K562 (cell line): ENCODE measurements around the gene SLC4A5. TPM values are rescaled to one million over a fixed set of nuclear protein-coding genes. Genes with fewer than 3 reads are reported as not detected.

Experiments used
- BMI1 ChIP-seq: fragments of 150-350 bp; IDR thresholded peaks from 2 replicates; pipeline ENCODE4 v1.6.1; 2014; ENCODE audit warnings: low read length
- CAMTA2 ChIP-seq: fragments of 250-450 bp; sonication (Bioruptor Pico); conservative IDR thresholded peaks from 2 replicates; pipeline ENCODE4 v1.5.1; 2022
- CBFA2T3 ChIP-seq: fragments of 450-650 bp; IDR thresholded peaks from 2 replicates; pipeline ENCODE4 v1.6.1; 2017
- EHMT2 ChIP-seq: fragments of 450-650 bp; IDR thresholded peaks from 2 replicates; pipeline ENCODE4 v1.6.1; 2018; ENCODE audit warnings: antibody characterized with exemption
- ETV5 ChIP-seq: sonication (generic); formaldehyde crosslinking; IDR thresholded peaks from 2 replicates; pipeline ENCODE4 v1.4.0; 2020; ENCODE audit warnings: low read depth, mild to moderate bottlenecking, missing genetic modification reagents
- ETV6 ChIP-seq, 3 experiments: fragments of 150-350 bp in 1 of 3; sonication (generic) in 1 of 3; formaldehyde crosslinking in 1 of 3; IDR thresholded peaks; 2 replicates each; pipeline versions ENCODE4 v1.6.1 to v1.8.0; 2014 to 2022; ENCODE audit warnings: borderline replicate concordance in 2 of 3, low read depth in 2 of 3, antibody characterized with exemption in 1 of 3, low read length in 1 of 3, mild to moderate bottlenecking in 1 of 3, missing genetic modification reagents in 1 of 3
- GATAD2B ChIP-seq: fragments of 450-650 bp; IDR thresholded peaks from 2 replicates; pipeline ENCODE4 v1.6.1; 2017; ENCODE audit warnings: mild to moderate bottlenecking, borderline replicate concordance
- HDAC1 ChIP-seq, 2 experiments: fragments of 450-650 bp; IDR thresholded peaks; 2 replicates each; pipeline ENCODE4 v1.6.1; 2016 to 2017; ENCODE audit warnings: inconsistent platforms in 1 of 2, mild to moderate bottlenecking in 1 of 2, moderate library complexity in 1 of 2
- JUND ChIP-seq, 2 experiments: IDR thresholded peaks; 2 replicates in 1 of 2; 3 replicates in 1 of 2; pipeline ENCODE4 v1.6.1; 2011; ENCODE audit warnings: borderline replicate concordance in 2 of 2, low read depth in 2 of 2, low read length in 2 of 2, improper control_type of control experiment in 1 of 2, missing biosample characterization in 1 of 2, missing genetic modification characterization in 1 of 2, missing genetic modification reagents in 1 of 2
- MEF2A ChIP-seq: IDR thresholded peaks from 2 replicates; pipeline ENCODE4 v1.6.1; 2011; ENCODE audit warnings: low read depth, mild to moderate bottlenecking, low read length, moderate library complexity; ENCODE audit not compliant: control insufficient read depth
- NBN ChIP-seq: fragments of 450-650 bp; IDR thresholded peaks from 2 replicates; pipeline ENCODE4 v1.6.1; 2016; ENCODE audit warnings: low read depth, mild to moderate bottlenecking
- NFRKB ChIP-seq: fragments of 450-650 bp; IDR thresholded peaks from 2 replicates; pipeline ENCODE4 v1.6.1; 2016; ENCODE audit warnings: low read depth
- NONO ChIP-seq, 2 experiments: fragments of 200-400 bp in 1 of 2; fragments of 450-650 bp in 1 of 2; formaldehyde crosslinking in 1 of 2; IDR thresholded peaks; 2 replicates each; pipeline ENCODE4 v1.6.1; 2017; ENCODE audit warnings: low read depth in 2 of 2, mild to moderate bottlenecking in 2 of 2, moderate library complexity in 2 of 2, low read length in 1 of 2
- POLR2G ChIP-seq: fragments of 200-400 bp; formaldehyde crosslinking; IDR thresholded peaks from 2 replicates; pipeline ENCODE4 v1.6.1; 2017; ENCODE audit warnings: low read depth, mild to moderate bottlenecking, antibody characterized with exemption, low read length, moderate library complexity
- PYGO2 ChIP-seq: fragments of 450-650 bp; IDR thresholded peaks from 2 replicates; pipeline ENCODE4 v1.6.1; 2016; ENCODE audit warnings: mild to moderate bottlenecking, missing genetic modification characterization, moderate library complexity, missing compliant biosample characterization
- RERE ChIP-seq: sonication (generic); formaldehyde crosslinking; IDR thresholded peaks from 2 replicates; pipeline ENCODE4 v1.8.0; 2023; ENCODE audit warnings: missing genetic modification reagents, mild to moderate bottlenecking, borderline replicate concordance
- YBX1 ChIP-seq: fragments of 450-650 bp; IDR thresholded peaks from 2 replicates; pipeline ENCODE4 v1.7.1; 2016; ENCODE audit warnings: mild to moderate bottlenecking
- ZNF764 ChIP-seq: fragments of 250-450 bp; sonication (Bioruptor Pico); IDR thresholded peaks from 2 replicates; pipeline ENCODE4 v1.4.0; 2020; ENCODE audit warnings: low read depth, mild to moderate bottlenecking, moderate library complexity
- polyA plus RNA-seq, 8 experiments: library from polyadenylated mRNA; depleted of rRNA in 4 of 8; stranded (reverse) in 5 of 8; unstranded in 3 of 8; fragments of >200 nt; fragmentation: Nextera tagmentation in 2 of 8; fragmentation: Illumina TruSeq in 1 of 8; extraction: Ambion mirVana in 2 of 8; extraction: Trizol in 1 of 8; gene quantifications; 2 replicates each; pipeline versions ENCODE4 v1.2.1 to v1.2.3, GENCODE V29; 2011 to 2014; ENCODE audit warnings: inconsistent platforms in 1 of 8, missing spikeins in 1 of 8
- total RNA-seq, 7 experiments: library from RNA; depleted of rRNA in 6 of 7; stranded (reverse); fragments of >200 nt in 6 of 7; fragmentation: Illumina TruSeq in 2 of 7; extraction: Trizol in 2 of 7; gene quantifications; 2 replicates each; pipeline versions ENCODE4 v1.2.1 to v1.2.3, GENCODE V29; 2011 to 2021; ENCODE audit warnings: low replicate concordance in 1 of 7
- TF ChIP-seq, protein P1 (sequence below): fragments of 250-450 bp; sonication (Bioruptor Pico); IDR thresholded peaks from 2 replicates; pipeline ENCODE4 v1.9.0; 2021; ENCODE audit warnings: mild to moderate bottlenecking
- TF ChIP-seq, protein P2 (sequence below): fragments of 450-650 bp; IDR thresholded peaks from 2 replicates; pipeline ENCODE4 v1.6.1; 2016

Gene SLC4A5
- total and polyA plus RNA-seq, 9 of the 15 experiments (the other 6 are each of a cell fraction or from before 2014, with no cell fraction given), result 0.03 to 0.77 (median 0.14) TPM; not detected in 1

GRCh38 chr2:74198461-74199274, 144.5 kb downstream of the SLC4A5 start, which contains the start of gene MTHFD2 (continued):
- TF ChIP-seq RERE (CRISPR knock-in tag) (0 out of 2 replicates have a peak, but pooled peaks have one; percentile 84), HDAC1 (IDR thresholded peaks at IDR 0.05) (peak in 1 of 2 experiments; percentile 88; a peak in 2 of 4 replicates), NFRKB (peak; percentile 87), CAMTA2 (CRISPR knock-in tag) (no peak), EHMT2 (no peak), PYGO2 (tag) (no peak), ETV5 (CRISPR knock-in tag) (peak; percentile 89), JUND (IDR thresholded peaks at IDR 0.05; ENCODE audit: borderline replicate concordance, low read depth, low read length) (peak; percentile 69), JUND (tag; IDR thresholded peaks at IDR 0.05; ENCODE audit: borderline replicate concordance, low read depth, low read length) (peak; percentile 39; the same call in 1 of the 3 replicates), GATAD2B (no peak), ZNF764 (CRISPR knock-in tag) (no peak), MEF2A (no peak), BMI1 (no peak), CBFA2T3 (no peak), YBX1 (no peak), POLR2G (peak; percentile 100), NBN (no peak), NONO (IDR thresholded peaks at IDR 0.05; ENCODE audit: low read depth in 2 of 2, low read length in 1 of 2) (peak; percentile 10 to 93; a peak in 3 of 4 replicates), ETV6 (IDR thresholded peaks at IDR 0.05; ENCODE audit: borderline replicate concordance in 1 of 2, low read depth in 2 of 2, low read length in 1 of 2) (no peak), ETV6 (CRISPR knock-in tag; IDR thresholded peaks at IDR 0.05; ENCODE audit: borderline replicate concordance) (peak; percentile 6; the same call in 1 of the 2 replicates)
- TF ChIP-seq, protein P1, sequence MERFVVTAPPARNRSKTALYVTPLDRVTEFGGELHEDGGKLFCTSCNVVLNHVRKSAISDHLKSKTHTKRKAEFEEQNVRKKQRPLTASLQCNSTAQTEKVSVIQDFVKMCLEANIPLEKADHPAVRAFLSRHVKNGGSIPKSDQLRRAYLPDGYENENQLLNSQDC (CRISPR knock-in tag), result no peak
- TF ChIP-seq, protein P2, sequence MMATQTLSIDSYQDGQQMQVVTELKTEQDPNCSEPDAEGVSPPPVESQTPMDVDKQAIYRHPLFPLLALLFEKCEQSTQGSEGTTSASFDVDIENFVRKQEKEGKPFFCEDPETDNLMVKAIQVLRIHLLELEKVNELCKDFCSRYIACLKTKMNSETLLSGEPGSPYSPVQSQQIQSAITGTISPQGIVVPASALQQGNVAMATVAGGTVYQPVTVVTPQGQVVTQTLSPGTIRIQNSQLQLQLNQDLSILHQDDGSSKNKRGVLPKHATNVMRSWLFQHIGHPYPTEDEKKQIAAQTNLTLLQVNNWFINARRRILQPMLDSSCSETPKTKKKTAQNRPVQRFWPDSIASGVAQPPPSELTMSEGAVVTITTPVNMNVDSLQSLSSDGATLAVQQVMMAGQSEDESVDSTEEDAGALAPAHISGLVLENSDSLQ, result peak; percentile 98
